Neuronal stem cell (in vitro differentiated cells): ENCODE data around the gene ATOH8.

ENCODE experiments used
- DNase-seq: peaks from one replicate; pipeline ENCODE4 v3.0.0-alpha.2; 2013; ENCODE audit warnings: low spot score
- H2AFZ ChIP-seq: one replicate; pipeline ENCODE4 v1.6.1; 2013; ENCODE audit warnings: mild to moderate bottlenecking, low read length, inconsistent platforms
- H2AK5ac ChIP-seq: 2 replicates; pipeline ENCODE4 v1.6.1; 2013; ENCODE audit warnings: low read depth, mild to moderate bottlenecking, inconsistent platforms, low read length, moderate library complexity, mixed read lengths
- H2BK120ac ChIP-seq: 2 replicates; pipeline ENCODE4 v1.6.1; 2013; ENCODE audit warnings: low read depth, mild to moderate bottlenecking, inconsistent platforms, low read length, moderate library complexity, mixed read lengths
- H2BK12ac ChIP-seq: one replicate; pipeline ENCODE4 v1.6.1; 2013; ENCODE audit warnings: low read length, inconsistent platforms
- H2BK15ac ChIP-seq: 2 replicates; pipeline ENCODE4 v1.6.1; 2013; ENCODE audit warnings: mild to moderate bottlenecking, low read length, inconsistent platforms, mixed read lengths
- H2BK5ac ChIP-seq: one replicate; pipeline ENCODE4 v1.6.1; 2013; ENCODE audit warnings: inconsistent platforms, mild to moderate bottlenecking, low read length, moderate library complexity
- H3K14ac ChIP-seq: one replicate; pipeline ENCODE4 v1.6.1; 2013; ENCODE audit warnings: low read length, inconsistent platforms
- H3K18ac ChIP-seq: 2 replicates; pipeline ENCODE4 v1.6.1; 2013; ENCODE audit warnings: low read length, inconsistent platforms
- H3K23ac ChIP-seq: 2 replicates; pipeline ENCODE4 v1.6.1; 2013; ENCODE audit warnings: low read depth, mild to moderate bottlenecking, mixed read lengths, low read length, inconsistent platforms; ENCODE audit not compliant: poor library complexity
- H3K27ac ChIP-seq: replicated peaks from 3 replicates; pipeline ENCODE4 v1.5.1; 2013; ENCODE audit warnings: low read length, inconsistent platforms
- H3K27me3 ChIP-seq, 3 experiments: 2 replicates each; pipeline ENCODE4 v1.6.1; 2013; ENCODE audit warnings: low read length in 3 of 3, mild to moderate bottlenecking in 2 of 3, inconsistent platforms in 1 of 3, low read depth in 1 of 3, mixed read lengths in 1 of 3, moderate library complexity in 1 of 3; ENCODE audit not compliant: control insufficient read depth in 3 of 3, insufficient read depth in 3 of 3
- H3K36me3 ChIP-seq, 2 donors: replicated peaks in 1 of 2; 2 replicates each; pipeline ENCODE4 v1.6.1; 2013; ENCODE audit warnings: low read length in 2 of 2; ENCODE audit not compliant: control insufficient read depth in 2 of 2, insufficient read depth in 2 of 2
- H3K4ac ChIP-seq: 2 replicates; pipeline ENCODE4 v1.6.1; 2013; ENCODE audit warnings: inconsistent platforms, mild to moderate bottlenecking, low read length, moderate library complexity
- H3K4me1 ChIP-seq, 2 donors: 1 replicate in 1 of 2; 2 replicates in 1 of 2; pipeline ENCODE4 v1.6.1; 2013; ENCODE audit warnings: low read length in 2 of 2, low read depth in 1 of 2; ENCODE audit not compliant: control insufficient read depth in 2 of 2, insufficient read depth in 1 of 2
- H3K4me2 ChIP-seq: one replicate; pipeline ENCODE4 v1.6.1; 2013; ENCODE audit warnings: mild to moderate bottlenecking, low read length, inconsistent platforms; ENCODE audit not compliant: insufficient read depth, poor library complexity, severe bottlenecking
- H3K4me3 ChIP-seq, 2 donors: 2 replicates each; pipeline ENCODE4 v1.5.1; 2013; ENCODE audit warnings: low read length in 2 of 2, mild to moderate bottlenecking in 2 of 2, inconsistent platforms in 1 of 2, moderate library complexity in 1 of 2
- H3K79me1 ChIP-seq: one replicate; pipeline ENCODE4 v1.6.1; 2013; ENCODE audit warnings: low read depth, mild to moderate bottlenecking, inconsistent platforms, low read length, moderate library complexity
- H3K9ac ChIP-seq: one replicate; pipeline ENCODE4 v1.6.1; 2013; ENCODE audit warnings: mild to moderate bottlenecking, low read depth, low read length, inconsistent platforms; ENCODE audit not compliant: poor library complexity
- H3K9me3 ChIP-seq, 2 donors: replicated peaks in 1 of 2; 2 replicates each; pipeline versions ENCODE3 to v1.6.1; 2013; ENCODE audit warnings: low read length in 2 of 2, mild to moderate bottlenecking in 2 of 2, inconsistent platforms in 1 of 2, low read depth in 1 of 2, mixed read lengths in 1 of 2, moderate library complexity in 1 of 2; ENCODE audit not compliant: control insufficient read depth in 2 of 2, insufficient read depth in 1 of 2
- H4K8ac ChIP-seq: one replicate; pipeline ENCODE4 v1.6.1; 2013; ENCODE audit warnings: low read depth, mild to moderate bottlenecking, inconsistent platforms, low read length, moderate library complexity
- H4K91ac ChIP-seq: one replicate; pipeline ENCODE4 v1.6.1; 2013; ENCODE audit warnings: low read length, low read depth, mild to moderate bottlenecking, inconsistent platforms; ENCODE audit not compliant: poor library complexity
- WGBS, 2 donors: extraction: QIAGEN DNeasy Blood & Tissue Kit; methylation state at CpG; one replicate each; pipeline ENCODE4 v1.1.7; 2013; ENCODE audit warnings: missing lambda C conversion rate in 2 of 2, mixed read lengths in 1 of 2; ENCODE audit not compliant: insufficient read length in 2 of 2, insufficient replicate concordance in 1 of 2; ENCODE audit errors: extremely low coverage in 2 of 2; 5-methylcytosine and 5-hydroxymethylcytosine counted together

Gene ATOH8

DNA sequence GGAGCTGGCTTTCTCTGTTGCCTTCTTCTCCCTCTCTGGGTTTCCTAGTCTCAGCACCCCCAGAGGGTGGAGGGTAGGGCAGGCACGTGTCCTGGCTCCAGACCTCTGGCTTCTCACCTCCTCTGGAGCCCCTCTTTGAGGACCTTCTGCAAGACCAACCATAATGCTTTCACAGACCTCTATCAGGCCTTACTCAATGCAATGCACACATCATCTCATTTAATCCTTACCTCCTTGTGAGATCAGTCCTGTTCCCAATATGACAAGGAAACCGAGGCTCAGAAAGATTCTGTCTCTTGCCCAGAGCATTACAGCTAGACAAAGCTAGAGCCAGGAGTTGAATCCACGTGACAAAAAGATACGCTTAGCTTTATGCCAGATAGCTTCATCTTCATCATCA is 8.2 kb downstream of the ATOH8 start:
- peaks cover 0 to 6% (median 0%) of the 10 kb centered on the region in 3 experiments for H3K27me3 ChIP-seq
- WGBS, 2 donors: no CpG with 5 or more reads among the region's 4 CpGs

DNA sequence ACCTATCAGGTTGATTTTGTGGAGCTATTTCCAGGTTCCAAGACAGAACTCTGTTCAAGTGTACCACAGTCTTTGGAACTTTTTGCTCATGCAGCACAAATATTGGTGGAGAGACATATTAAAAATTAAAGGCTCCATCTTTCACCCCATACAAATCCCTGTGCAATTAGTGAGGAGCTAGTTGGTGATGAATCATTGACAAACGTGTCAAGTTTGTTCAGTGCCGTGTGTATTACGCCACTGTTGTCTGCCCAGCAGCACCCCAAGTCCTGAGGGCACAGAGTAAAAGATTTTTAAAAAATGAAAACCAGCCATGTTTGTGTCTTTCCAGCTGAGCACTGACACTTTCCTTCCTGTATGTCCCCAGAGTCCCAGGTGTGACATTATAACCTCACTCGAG is 9.3 kb downstream of the ATOH8 start:
- Histone ChIP-seq H4K8ac (no peak overlapping the region), H3K4me3 (no peak overlapping the region), H3K4me1 (peaks cover 24 to 31% of the 10 kb centered on the region in 2 donors), H2BK15ac (no peak overlapping the region), H2BK5ac (no peak overlapping the region), H3K4ac (no peak overlapping the region), H3K9ac (no peak overlapping the region), H3K4me2 (no peak overlapping the region), H4K91ac (no peak overlapping the region), H3K79me1 (peaks cover 7% of the 10 kb centered on the region), H2BK12ac (no peak overlapping the region), H3K36me3 (peaks cover 0 to 17% of the 10 kb centered on the region in 2 donors), H3K9me3 (no peaks in the 10 kb centered on the region), H3K18ac (no peak overlapping the region), H3K14ac (no peak overlapping the region), H3K27ac (no peak overlapping the region), H3K23ac (no peak overlapping the region), H3K27me3 (no peaks in the 10 kb centered on the region), H2BK120ac (no peak overlapping the region), H2AFZ (no peak overlapping the region), H2AK5ac (no peak overlapping the region)
- WGBS, 2 donors: no CpG with 5 or more reads among the region's 4 CpGs
- no peak for DNase-seq

More for the DNA sequence above, 8.2 kb downstream of the ATOH8 start:
- Histone ChIP-seq H3K27ac (no peak overlapping the region), H3K79me1 (peaks cover 7% of the 10 kb centered on the region), H2AK5ac (no peak overlapping the region), H3K4me1 (peaks cover 24 to 35% of the 10 kb centered on the region in 2 donors), H3K36me3 (peaks cover 0 to 11% of the 10 kb centered on the region in 2 donors), H3K9me3 (no peaks in the 10 kb centered on the region), H3K4me3 (no peak overlapping the region), H4K91ac (no peak overlapping the region), H2BK12ac (no peak overlapping the region), H4K8ac (no peak overlapping the region), H3K23ac (no peak overlapping the region), H3K14ac (no peak overlapping the region), H3K4ac (no peak overlapping the region), H2BK120ac (no peak overlapping the region), H2BK5ac (no peak overlapping the region), H3K4me2 (no peak overlapping the region), H3K18ac (no peak overlapping the region), H2AFZ (no peak overlapping the region), H3K9ac (no peak overlapping the region), H2BK15ac (no peak overlapping the region)
- no peak for DNase-seq

DNA sequence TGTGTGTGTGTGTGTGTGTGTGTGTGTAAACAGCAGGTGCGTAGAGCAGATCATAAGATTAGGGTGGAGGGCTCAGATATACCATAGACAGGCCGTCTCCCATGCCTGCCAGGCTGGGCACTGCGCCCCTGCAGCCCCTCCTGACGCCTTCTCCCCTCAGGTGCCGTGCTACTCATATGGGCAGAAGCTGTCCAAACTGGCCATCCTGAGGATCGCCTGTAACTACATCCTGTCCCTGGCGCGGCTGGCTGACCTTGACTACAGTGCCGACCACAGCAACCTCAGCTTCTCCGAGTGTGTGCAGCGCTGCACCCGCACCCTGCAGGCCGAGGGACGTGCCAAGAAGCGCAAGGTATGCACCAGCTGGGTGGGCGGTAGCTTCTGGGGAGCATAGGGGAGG is 10.0 kb downstream of the ATOH8 start:
- WGBS, 2 donors: no CpG with 5 or more reads among the region's 16 CpGs
- peak overlapping the region; percentile 23 for H3K23ac ChIP-seq
- peak overlapping the region; percentile 60 for H2BK15ac ChIP-seq
- H2BK120ac ChIP-seq: peak overlapping the region; percentile 27
- H3K4ac ChIP-seq: peak overlapping the region; percentile 72
- H4K8ac ChIP-seq: peak overlapping the region; percentile 26
- no peak overlapping the region for H2AFZ ChIP-seq
- peak overlapping the region; percentile 13 for H2BK5ac ChIP-seq
- H3K14ac ChIP-seq: peak overlapping the region; percentile 59
- H2BK12ac ChIP-seq: peak overlapping the region; percentile 100
- H3K4me3 ChIP-seq: no peak overlapping the region
- H3K4me2 ChIP-seq: no peak overlapping the region
- H3K27me3 ChIP-seq: no peaks in the 10 kb centered on the region
- H3K9ac ChIP-seq: no peak overlapping the region
- H3K9me3 ChIP-seq: no peaks in the 10 kb centered on the region
- peaks cover 31% of the 10 kb centered on the region in 2 donors for H3K4me1 ChIP-seq
- H3K27ac ChIP-seq: no peak overlapping the region
- H3K18ac ChIP-seq: peak overlapping the region; percentile 93
- no peak for DNase-seq
- peaks cover 3% of the 10 kb centered on the region for H3K79me1 ChIP-seq
- H4K91ac ChIP-seq: peak overlapping the region; percentile 90
- peaks cover 0 to 21% of the 10 kb centered on the region in 2 donors for H3K36me3 ChIP-seq
- peak overlapping the region; percentile 89 for H2AK5ac ChIP-seq

DNA sequence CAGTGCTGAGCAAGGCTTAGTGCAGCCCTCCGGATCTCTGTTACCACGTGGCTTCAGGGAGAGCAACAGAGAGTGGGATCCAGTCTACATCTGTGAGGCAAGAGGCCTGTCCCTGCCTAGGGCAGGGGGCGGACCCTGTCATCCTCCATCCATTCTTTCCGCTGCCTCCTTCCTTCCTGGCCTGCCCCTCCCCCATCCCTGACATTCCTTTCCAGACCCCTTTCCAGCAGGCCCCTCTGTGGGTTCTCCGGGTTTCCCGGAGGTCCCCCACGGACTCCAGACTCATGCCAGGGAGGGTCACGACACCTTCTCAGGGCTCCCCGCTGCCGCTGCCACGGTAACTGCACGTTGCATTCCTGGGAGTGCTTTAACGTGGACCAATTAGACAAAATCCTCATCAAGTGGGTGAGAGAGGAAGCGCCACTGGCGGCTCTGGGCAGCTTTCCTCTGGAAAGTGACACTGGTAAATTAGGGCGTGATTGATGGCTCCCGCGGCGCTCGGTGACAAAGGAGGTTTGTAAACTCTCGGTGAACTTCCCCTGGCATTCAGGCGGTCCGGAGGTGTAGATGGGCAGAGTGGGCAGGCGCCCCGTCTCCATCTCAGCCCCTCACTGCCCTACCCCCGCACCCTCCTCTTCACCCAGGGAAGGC is 11.4 kb downstream of the ATOH8 start:
- Histone ChIP-seq H3K4me3 (peak overlapping the region; percentile 30 to 60), H3K4me1 (peaks cover 31 to 38% of the 10 kb centered on the region in 2 donors), H2BK120ac (peak overlapping the region; percentile 1), H3K36me3 (peaks cover 0 to 27% of the 10 kb centered on the region in 2 donors), H3K9me3 (no peaks in the 10 kb centered on the region), H2AK5ac (peak overlapping the region; percentile 89), H3K27me3 (peaks cover 0 to 2% (median 0%) of the 10 kb centered on the region in 3 experiments), H2BK15ac (no peak overlapping the region), H2AFZ (peak overlapping the region; percentile 82), H3K23ac (peak overlapping the region; percentile 3), H3K4ac (no peak overlapping the region), H3K79me1 (no peaks in the 10 kb centered on the region), H3K4me2 (peak overlapping the region; percentile 82), H3K18ac (peak overlapping the region; percentile 89), H4K8ac (no peak overlapping the region), H2BK5ac (peak overlapping the region; percentile 13), H3K9ac (peak overlapping the region; percentile 73), H3K14ac (no peak overlapping the region), H4K91ac (no peak overlapping the region), H2BK12ac (no peak overlapping the region), H3K27ac (peak overlapping the region; percentile 91)
- peak; percentile 92 for DNase-seq
- no CpG with 5 or more reads among the region's 26 CpGs for WGBS, 2 donors
